Measurements from ENCODE around the gene ZNF205. TPM values are rescaled to one million over a fixed set of nuclear protein-coding genes. Genes with fewer than 3 reads are reported as not detected.

Gene ZNF205
- total and polyA plus RNA-seq, 9 of the 15 experiments (the other 6 are each of a cell fraction or from before 2014, with no cell fraction given), result 2.4 to 11.8 (median 5.1) TPM; not detected in 2

GRCh38 chr16:3113765-3114479 is 1.5 kb downstream of the ZNF205 start (continued):
- TF ChIP-seq HMGXB4 (CRISPR knock-in tag; IDR thresholded peaks at IDR 0.05), result no peak
- TF ChIP-seq ZBTB17 (CRISPR knock-in tag; IDR thresholded peaks at IDR 0.05), result no peak
- no peak for TF ChIP-seq ZNF280A (IDR thresholded peaks at IDR 0.05; ENCODE audit: low read depth, partially characterized antibody)
- TF ChIP-seq FOXJ3 (CRISPR knock-in tag; IDR thresholded peaks at IDR 0.05), result no peak
- no peak for TF ChIP-seq GATA2 (CRISPR knock-in tag; IDR thresholded peaks at IDR 0.05)
- no peak for TF ChIP-seq ATF2 (CRISPR knock-in tag; IDR thresholded peaks at IDR 0.05)
- TF ChIP-seq ETV1 (tag; conservative IDR thresholded peaks at IDR 0.05; ENCODE audit: low read depth), result no peak
- TF ChIP-seq ZBTB26 (CRISPR knock-in tag; IDR thresholded peaks at IDR 0.05), result no peak
- TF ChIP-seq E4F1 (CRISPR knock-in tag; IDR thresholded peaks at IDR 0.05; ENCODE audit: borderline replicate concordance), result no peak
- no peak for TF ChIP-seq CHCHD3 (CRISPR knock-in tag; IDR thresholded peaks at IDR 0.05)
- no peak for TF ChIP-seq RBFOX2 (IDR thresholded peaks at IDR 0.05; ENCODE audit: low read depth, low read length)
- no peak for TF ChIP-seq ATF1 (CRISPR knock-in tag; IDR thresholded peaks at IDR 0.05)
- TF ChIP-seq ATF1 (tag; IDR thresholded peaks at IDR 0.05), result no peak
- no peak for TF ChIP-seq ZBTB1 (CRISPR knock-in tag; IDR thresholded peaks at IDR 0.05; ENCODE audit: borderline replicate concordance, low read depth)
- no peak for TF ChIP-seq MYNN (IDR thresholded peaks at IDR 0.05)
- no peak for TF ChIP-seq MYNN (CRISPR knock-in tag; IDR thresholded peaks at IDR 0.05)
- no peak for TF ChIP-seq ZNF24 (IDR thresholded peaks at IDR 0.05)
- peak; percentile 61 for TF ChIP-seq FOSL1 (tag; conservative IDR thresholded peaks at IDR 0.05)
- no peak for TF ChIP-seq ZNF354B (CRISPR knock-in tag; IDR thresholded peaks at IDR 0.05)
- peak; percentile 28; the same call in 1 of the 2 replicates for TF ChIP-seq ZBTB7A (IDR thresholded peaks at IDR 0.05; ENCODE audit: borderline replicate concordance, control insufficient read depth, low read depth, low read length)
